Left hindlimb (tissue), 1 donor: ENCODE measurements around the gene C12orf76.

Experiments used
- DNase-seq: peaks from one replicate; pipeline ENCODE4 v3.0.0-alpha.2; 2018

C12orf76 gene

DNA sequence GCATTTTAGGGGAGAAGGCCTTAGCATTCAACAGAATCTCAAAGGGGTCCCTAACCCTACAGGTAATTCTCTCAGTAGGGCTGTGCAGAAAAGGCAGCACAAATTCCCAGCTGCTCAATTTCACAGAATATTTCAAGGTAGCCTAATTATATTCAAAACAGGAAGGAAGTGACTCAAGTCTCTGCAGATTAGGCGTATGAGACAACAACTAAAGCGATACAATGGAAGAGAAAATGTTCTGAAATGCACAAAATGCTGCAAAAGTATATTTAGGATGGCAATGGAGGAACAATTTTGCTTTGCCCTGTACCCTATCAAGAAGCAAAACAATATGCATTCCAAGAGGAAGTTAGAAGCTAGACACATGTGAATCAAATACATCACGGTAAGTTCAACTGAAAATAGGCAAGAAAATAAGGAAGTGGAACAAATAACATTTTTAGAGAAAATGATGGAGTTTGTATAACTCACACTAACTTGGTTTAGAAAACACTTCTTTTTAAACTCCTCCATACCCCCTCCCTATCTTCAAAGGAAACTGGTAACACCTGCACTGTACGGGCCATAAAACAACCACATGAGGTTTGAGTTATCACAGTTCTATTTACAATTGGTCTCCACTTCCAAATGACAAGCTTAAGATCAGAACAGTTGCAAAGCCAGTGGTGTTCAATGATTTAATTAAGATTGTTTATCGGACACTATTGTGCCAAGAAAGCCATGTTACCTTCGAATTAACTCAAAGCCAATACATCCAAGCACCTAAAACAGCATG, 53.7 kb downstream of the C12orf76 start:
- no peak for DNase-seq

GRCh38 chr12:109993091-109993490, 55.2 kb downstream of the C12orf76 start:
- no peak for DNase-seq

- no peak for DNase-seq
Observed at GRCh38 chr12:109991586-109991985, 56.7 kb downstream of the C12orf76 start.
